Measurements from ENCODE around the gene VSNL1.
A peak's percentile ranks its signal among the peaks of the same experiment; 100 is the strongest.

Gene VSNL1

DNA sequence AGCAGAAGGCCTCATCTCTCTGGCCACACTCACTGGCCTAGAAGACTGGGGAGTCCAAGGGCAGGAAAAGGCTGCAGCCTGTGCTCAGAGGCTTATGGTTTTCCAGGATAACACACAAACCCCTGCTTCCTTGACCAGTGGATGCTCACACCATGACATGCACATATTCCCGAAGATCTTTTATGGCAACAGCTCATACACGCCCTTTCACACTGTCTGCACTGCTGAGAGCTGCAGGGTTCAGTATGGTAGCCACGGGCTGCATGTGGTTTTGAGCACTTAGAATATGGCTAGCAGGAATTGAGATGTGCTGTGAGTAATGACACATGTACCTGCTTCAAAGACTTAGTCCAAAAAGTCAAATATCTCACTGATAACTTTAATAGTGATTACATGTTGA is 95.8 kb downstream of the VSNL1 start:
- DNase-seq (ENCODE audit: low read depth, low spot score), result no peak

GRCh38 chr2:17637131-17637906 is 96.8 kb downstream of the VSNL1 start:
- H3K27ac ChIP-seq, result no peak overlapping the region
- DNase-seq (ENCODE audit: low read depth, low spot score), result no peak

More for the DNA sequence above, 95.8 kb downstream of the VSNL1 start:
- no peak overlapping the region for H3K27ac ChIP-seq

DNA sequence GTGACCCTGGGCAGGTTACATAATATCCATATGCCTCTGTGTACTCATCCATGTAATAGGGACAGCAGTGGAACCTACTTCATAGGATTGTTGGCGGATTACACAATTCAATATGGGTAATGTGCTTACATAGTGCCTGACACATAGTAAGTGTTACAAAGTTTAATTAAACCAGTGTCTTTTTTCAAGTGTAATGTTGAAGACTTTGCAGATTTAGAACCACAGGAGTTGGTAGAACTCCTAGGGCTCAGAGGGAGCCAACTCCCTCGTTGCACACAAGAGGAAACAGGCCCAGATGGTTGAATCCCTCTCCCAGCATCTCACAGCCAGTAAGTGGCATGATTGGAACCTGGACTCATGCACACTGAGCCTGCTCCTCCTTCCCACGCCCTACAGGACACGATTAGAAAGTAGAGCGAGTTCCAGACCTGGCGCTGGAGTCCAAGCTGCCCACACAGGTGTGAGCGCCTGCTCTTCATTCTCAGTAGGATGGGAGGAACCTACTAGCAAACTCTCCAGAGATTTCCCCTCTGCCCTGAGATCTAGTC is 97.8 kb downstream of the VSNL1 start:
- no peak for DNase-seq (ENCODE audit: low read depth, low spot score)
- H3K27ac ChIP-seq, result no peak overlapping the region

DNA sequence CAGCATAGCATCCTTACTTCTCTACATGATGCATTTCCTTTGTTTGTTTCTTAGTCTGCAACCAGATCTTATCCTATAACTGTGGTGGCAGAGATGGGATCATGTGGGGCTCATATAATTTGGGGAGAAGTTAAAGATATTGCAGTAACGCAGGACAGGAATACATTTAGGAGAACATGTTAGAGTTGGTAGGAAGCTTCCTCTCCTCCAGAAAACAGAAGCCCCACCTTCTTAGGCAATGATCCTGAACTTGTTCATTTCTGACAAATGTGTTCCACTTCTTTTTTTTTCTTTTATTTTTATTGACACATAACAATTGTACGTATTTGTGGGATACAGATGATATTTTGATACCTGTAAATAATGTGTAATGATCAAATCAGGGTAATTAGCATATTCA is 99.9 kb downstream of the VSNL1 start:
- no peak for DNase-seq (ENCODE audit: low read depth, low spot score)
- H3K27ac ChIP-seq, result no peak overlapping the region

DNA sequence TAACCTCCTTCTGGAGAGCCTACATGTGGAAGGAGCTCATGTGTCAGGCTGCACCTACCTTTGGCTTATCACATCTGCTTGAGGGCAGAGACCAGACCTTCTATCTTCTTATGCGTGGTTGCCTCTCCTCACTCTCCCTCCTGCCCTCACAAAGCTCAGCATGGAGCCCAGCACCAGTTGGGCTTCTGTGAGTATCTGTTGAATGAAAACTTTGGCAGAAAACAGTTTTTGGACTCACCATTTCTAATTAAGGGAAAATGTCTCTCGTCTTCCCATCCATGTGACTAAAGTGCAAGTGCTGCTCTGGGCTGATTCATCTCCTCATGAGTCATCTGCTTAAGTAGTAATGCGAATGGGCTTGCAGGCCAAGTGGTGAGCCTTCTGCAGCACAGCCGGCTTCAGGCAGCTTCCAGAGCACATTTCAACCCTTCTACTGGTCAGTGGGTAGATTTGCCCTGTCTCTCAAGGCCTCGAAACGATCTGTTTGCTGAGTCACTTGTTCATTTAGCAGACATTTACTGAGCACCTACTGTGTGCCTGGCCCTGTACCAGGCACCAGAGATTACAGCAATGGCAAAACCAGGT is 102.6 kb downstream of the VSNL1 start:
- DNase-seq (ENCODE audit: low read depth, low spot score), result peak; percentile 83
- peak overlapping the region; percentile 59 for H3K27ac ChIP-seq

GRCh38 chr2:17644997-17645720 is 104.7 kb downstream of the VSNL1 start:
- H3K27ac ChIP-seq, result peak overlapping the region; percentile 62
- DNase-seq (ENCODE audit: low read depth, low spot score), result peak; percentile 31

- peak overlapping the region; percentile 62 for H3K27ac ChIP-seq
- peak; percentile 39 for DNase-seq (ENCODE audit: low read depth, low spot score)
Measured at GRCh38 chr2:17646081-17646554, 105.6 kb downstream of the VSNL1 start.

- DNase-seq (ENCODE audit: low read depth, low spot score), result no peak
- no peak overlapping the region for H3K27ac ChIP-seq
Measured at GRCh38 chr2:17646838-17647701, 106.6 kb downstream of the VSNL1 start.

- no peak overlapping the region for H3K27ac ChIP-seq
- DNase-seq (ENCODE audit: low read depth, low spot score), result no peak
Measured at GRCh38 chr2:17648581-17648980, 108.1 kb downstream of the VSNL1 start.

GRCh38 chr2:17649026-17649425 is 108.5 kb downstream of the VSNL1 start:
- DNase-seq (ENCODE audit: low read depth, low spot score), result no peak

DNA sequence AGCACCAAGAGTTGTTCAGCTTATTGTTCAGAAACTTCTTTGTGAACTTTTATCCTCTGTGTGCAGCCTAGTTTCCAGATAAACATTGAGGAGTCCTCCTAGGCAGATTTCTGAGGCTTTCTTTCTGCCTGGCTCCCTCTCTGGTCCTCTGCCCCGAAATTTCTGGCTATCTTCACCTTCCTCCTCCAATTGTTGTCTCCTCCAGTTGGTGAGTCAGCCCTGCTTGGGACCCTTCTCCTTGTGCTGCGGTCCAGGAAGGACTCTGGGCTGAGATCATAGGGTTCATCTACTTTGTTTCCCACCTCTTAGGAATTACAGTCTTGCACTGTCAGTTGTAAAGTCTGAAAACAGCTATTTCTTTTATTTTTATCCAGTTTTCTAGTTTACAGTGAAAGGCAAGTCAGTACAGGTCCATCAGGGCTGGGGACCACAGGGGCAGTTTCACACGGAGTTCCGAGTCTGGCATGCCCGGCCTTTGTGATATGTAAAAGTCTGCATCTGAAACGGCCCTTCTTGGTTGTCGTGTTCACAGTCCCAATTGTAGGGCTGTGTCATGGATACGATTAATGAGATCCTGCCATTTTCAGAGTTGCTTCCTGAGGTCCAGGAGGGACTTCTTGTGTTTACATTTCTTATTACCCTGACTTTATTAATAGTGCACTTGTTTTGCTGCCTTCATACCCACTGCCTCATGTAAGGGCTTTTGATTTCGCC is 112.3 kb downstream of the VSNL1 start:
- DNase-seq (ENCODE audit: low read depth, low spot score), result no peak
- H3K27ac ChIP-seq, result no peak overlapping the region

More at GRCh38 chr2:17649026-17649425, 108.5 kb downstream of the VSNL1 start:
- H3K27ac ChIP-seq, result no peak overlapping the region

DNA sequence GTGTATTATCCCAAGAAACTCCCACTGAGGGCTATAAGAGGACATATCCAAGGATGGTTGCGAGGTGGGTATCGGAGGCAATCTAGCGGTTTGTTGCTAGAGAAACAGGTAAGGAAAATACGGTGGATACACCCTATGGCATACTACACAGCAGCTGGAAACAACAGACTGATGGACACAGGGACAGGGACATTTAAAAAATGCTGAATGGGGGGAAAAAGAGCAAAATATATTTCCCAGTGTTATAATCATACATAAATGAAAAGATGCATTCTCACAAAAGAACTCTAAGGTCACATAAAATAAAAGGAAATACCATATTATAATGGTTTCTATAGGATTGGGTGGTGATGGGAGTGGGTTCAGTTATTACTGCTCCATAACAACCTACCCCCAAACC is 117.3 kb downstream of the VSNL1 start:
- DNase-seq (ENCODE audit: low read depth, low spot score), result no peak
- no peak overlapping the region for H3K27ac ChIP-seq

GRCh38 chr2:17658251-17658843 is 117.9 kb downstream of the VSNL1 start:
- no peak for DNase-seq (ENCODE audit: low read depth, low spot score)
- no peak overlapping the region for H3K27ac ChIP-seq

GRCh38 chr2:17660219-17660618 is 119.7 kb downstream of the VSNL1 start:
- DNase-seq (ENCODE audit: low read depth, low spot score), result no peak
- no peak overlapping the region for H3K27ac ChIP-seq

DNA sequence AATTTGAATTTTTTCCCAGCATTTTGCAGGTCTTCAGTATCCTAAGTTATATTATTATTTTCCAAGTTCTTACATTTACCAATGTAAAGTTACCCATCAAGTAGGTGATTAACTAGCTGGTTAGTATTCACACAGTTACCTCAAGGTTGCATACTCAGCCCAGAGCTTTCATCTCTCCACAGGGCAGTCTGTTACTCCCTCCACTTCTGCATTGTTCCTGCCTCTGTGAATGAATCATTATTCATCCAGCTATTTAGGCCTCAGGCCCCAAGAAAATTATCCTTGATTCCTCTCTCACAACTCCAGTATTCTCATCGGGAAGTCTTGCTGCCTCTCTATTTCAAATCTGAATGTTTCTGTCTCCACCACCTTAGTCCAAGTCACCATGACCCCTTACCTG is 121.0 kb downstream of the VSNL1 start:
- no peak for DNase-seq (ENCODE audit: low read depth, low spot score)
- no peak overlapping the region for H3K27ac ChIP-seq

DNA sequence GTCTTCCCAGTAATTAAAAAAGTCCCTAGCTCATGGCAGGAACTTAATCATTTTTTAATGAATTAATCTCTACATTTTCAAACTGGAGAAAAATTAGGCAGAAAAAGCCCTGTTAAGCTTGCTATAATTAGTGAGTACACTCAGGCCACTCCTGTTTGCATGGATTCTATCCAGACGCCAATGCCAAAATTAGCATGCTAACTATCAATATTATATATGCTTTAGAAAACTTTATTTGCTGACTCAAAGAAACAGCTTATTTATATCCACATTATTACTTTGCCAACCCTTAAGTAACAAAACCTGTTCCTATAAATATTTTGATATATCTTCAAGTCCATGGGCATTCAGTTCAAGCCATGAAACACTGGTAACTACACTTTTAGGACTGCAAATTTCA is 122.2 kb downstream of the VSNL1 start:
- DNase-seq (ENCODE audit: low read depth, low spot score), result no peak
- H3K27ac ChIP-seq, result no peak overlapping the region

- no peak overlapping the region for H3K27ac ChIP-seq
Measured at GRCh38 chr2:17664534-17664933, 124.0 kb downstream of the VSNL1 start.

DNA sequence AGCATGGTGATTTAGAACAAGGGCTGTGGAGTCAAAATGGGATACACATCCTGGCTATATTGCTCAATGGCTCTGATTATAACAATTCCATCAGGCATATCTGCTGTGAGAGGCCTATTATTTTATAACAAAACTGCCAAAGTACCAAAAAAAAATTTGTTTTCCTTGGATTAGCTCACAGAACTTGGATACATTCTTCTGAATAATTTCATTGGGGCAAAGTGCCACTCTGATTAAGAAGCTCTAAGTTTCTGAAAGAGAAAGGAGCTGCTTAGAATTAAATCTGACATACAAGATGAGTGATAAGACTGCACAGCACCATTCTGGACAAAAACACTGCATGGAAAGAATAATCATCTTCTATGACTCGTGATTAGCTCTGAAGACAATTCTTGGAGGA is 127.4 kb downstream of the VSNL1 start:
- no peak overlapping the region for H3K27ac ChIP-seq
- DNase-seq (ENCODE audit: low read depth, low spot score), result no peak

More at GRCh38 chr2:17664534-17664933, 124.0 kb downstream of the VSNL1 start:
- no peak for DNase-seq (ENCODE audit: low read depth, low spot score)

Data from epithelial cell of prostate (primary cell).